ENCODE measurements around the gene ADGRA1.
"Not testable (repeated sequence)": the region's sequence is repeated elsewhere in the genome, so short reads cannot be mapped to it uniquely, and the experiment has no call there.

The ADGRA1 gene

DNA sequence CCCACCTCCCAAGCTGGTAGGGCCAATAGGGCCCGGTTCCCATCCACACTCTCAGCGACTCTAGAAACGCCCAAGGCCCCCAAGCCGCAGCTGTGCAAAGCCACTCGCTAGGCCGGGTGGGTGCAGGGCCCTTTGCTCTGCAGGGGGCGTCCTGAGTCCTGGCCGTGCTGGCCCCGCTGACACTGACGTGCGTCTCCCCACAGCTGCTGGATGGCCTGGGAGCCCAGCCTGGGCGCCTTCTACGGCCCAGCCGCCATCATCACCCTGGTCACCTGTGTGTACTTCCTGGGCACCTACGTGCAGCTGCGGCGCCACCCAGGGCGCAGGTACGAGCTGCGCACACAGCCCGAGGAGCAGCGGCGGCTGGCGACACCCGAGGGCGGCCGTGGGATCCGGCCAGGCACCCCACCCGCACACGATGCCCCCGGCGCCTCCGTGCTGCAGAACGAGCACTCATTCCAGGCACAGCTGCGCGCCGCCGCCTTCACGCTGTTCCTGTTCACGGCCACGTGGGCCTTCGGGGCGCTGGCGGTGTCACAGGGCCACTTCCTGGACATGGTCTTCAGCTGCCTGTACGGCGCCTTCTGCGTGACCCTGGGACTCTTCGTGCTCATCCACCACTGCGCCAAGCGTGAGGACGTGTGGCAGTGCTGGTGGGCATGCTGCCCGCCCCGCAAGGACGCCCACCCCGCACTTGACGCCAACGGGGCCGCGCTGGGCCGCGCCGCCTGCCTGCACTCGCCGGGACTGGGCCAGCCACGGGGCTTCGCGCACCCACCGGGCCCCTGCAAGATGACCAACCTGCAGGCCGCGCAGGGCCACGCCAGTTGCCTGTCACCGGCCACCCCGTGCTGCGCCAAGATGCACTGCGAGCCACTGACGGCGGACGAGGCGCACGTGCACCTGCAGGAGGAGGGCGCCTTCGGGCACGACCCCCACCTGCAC, 40.7 kb downstream of the ADGRA1 start:
- H3K4me1 Mint-ChIP-seq (ENCODE audit: low read depth), result no peaks in the 10 kb centered on the region
- H3K9me3 Mint-ChIP-seq, result no peaks in the 10 kb centered on the region
- H3K27me3 Mint-ChIP-seq, result peaks cover 9% of the 10 kb centered on the region
- no peak overlapping the region for H3K4me3 Mint-ChIP-seq
- H3K27ac Mint-ChIP-seq, result no peak overlapping the region
- H3K36me3 Mint-ChIP-seq (ENCODE audit: low read depth), result no peaks in the 10 kb centered on the region

- no peak overlapping the region for H3K4me3 Mint-ChIP-seq
- H3K27ac Mint-ChIP-seq, result no peak overlapping the region
- no peaks in the 10 kb centered on the region for H3K36me3 Mint-ChIP-seq (ENCODE audit: low read depth)
- no peaks in the 10 kb centered on the region for H3K9me3 Mint-ChIP-seq
- no peaks in the 10 kb centered on the region for H3K4me1 Mint-ChIP-seq (ENCODE audit: low read depth)
- H3K27me3 Mint-ChIP-seq, result peaks cover 5% of the 10 kb centered on the region
Measured at GRCh38 chr10:133129071-133129858, 41.5 kb downstream of the ADGRA1 start.

DNA sequence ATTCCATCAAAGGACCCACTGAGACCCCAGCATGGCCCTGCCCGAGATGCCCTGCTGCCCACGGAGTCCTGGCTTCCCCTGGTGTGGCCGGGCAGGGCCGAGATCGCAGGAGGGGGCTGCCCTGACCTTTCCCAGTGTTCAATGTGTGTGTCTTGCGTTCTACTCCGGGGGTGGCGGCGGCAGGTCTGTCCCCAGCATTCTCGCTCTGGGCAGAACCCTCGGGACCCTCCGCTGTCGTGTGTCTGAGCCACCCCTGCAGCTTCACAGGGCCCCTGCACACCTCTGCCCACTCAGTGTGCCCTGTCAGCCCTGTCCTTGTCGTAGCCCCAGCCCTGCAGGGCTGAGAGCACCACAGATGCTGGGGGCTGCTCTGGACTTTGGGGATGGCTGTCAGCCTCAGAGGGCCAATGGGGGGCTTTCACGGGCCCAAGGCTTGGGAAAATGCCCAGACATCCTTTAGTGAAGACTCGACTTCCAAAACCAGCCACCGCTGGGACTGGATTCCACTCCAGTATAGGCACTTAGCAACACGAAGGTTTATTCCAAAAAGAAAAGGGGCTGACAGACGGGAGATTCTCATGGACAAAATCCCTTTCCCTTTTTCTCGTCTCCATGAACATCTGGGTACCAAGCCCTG, 42.3 kb downstream of the ADGRA1 start:
- H3K27ac Mint-ChIP-seq, result no peak overlapping the region

GRCh38 chr10:133130602-133131001, 42.9 kb downstream of the ADGRA1 start:
- Mint-ChIP-seq H3K27me3 (no peaks in the 10 kb centered on the region), H3K36me3 (ENCODE audit: low read depth) (no peaks in the 10 kb centered on the region), H3K9me3 (no peaks in the 10 kb centered on the region), H3K4me3 (no peak overlapping the region), H3K4me1 (ENCODE audit: low read depth) (no peaks in the 10 kb centered on the region), H3K27ac (no peak overlapping the region)

More for the DNA sequence above, 42.3 kb downstream of the ADGRA1 start:
- Mint-ChIP-seq H3K9me3 (no peaks in the 10 kb centered on the region), H3K4me3 (no peak overlapping the region), H3K36me3 (ENCODE audit: low read depth) (no peaks in the 10 kb centered on the region), H3K4me1 (ENCODE audit: low read depth) (no peaks in the 10 kb centered on the region), H3K27me3 (peaks cover 3% of the 10 kb centered on the region)

DNA sequence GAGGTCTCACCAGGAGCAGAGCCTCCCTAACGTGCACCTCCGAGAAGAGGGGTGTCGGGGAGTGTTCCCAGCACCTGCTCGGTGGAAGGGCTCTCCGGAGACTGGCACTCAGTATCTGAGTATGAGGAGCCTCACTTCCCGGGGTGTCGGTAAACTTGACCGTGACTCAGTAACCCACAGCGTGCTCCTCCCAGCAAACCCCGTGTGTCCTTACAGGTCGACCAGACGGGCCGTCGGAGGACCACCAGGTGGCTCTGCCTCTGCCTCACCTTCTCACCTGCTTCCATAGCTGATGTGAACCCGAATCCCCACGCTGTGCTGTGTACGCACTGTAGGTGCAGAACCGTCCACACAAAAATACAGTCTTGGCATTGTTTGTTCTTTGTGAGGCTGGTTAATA, 43.3 kb downstream of the ADGRA1 start:
- Mint-ChIP-seq H3K27me3 (no peaks in the 10 kb centered on the region), H3K36me3 (ENCODE audit: low read depth) (no peaks in the 10 kb centered on the region), H3K4me1 (ENCODE audit: low read depth) (no peaks in the 10 kb centered on the region), H3K4me3 (no peak overlapping the region), H3K9me3 (no peaks in the 10 kb centered on the region), H3K27ac (no peak overlapping the region)

GRCh38 chr10:133131734-133132472, 44.2 kb downstream of the ADGRA1 start:
- no peaks in the 10 kb centered on the region for H3K4me1 Mint-ChIP-seq (ENCODE audit: low read depth)
- H3K4me3 Mint-ChIP-seq, result no peak overlapping the region
- no peaks in the 10 kb centered on the region for H3K27me3 Mint-ChIP-seq
- no peaks in the 10 kb centered on the region for H3K9me3 Mint-ChIP-seq
- no peak overlapping the region for H3K27ac Mint-ChIP-seq
- H3K36me3 Mint-ChIP-seq (ENCODE audit: low read depth), result no peaks in the 10 kb centered on the region

DNA sequence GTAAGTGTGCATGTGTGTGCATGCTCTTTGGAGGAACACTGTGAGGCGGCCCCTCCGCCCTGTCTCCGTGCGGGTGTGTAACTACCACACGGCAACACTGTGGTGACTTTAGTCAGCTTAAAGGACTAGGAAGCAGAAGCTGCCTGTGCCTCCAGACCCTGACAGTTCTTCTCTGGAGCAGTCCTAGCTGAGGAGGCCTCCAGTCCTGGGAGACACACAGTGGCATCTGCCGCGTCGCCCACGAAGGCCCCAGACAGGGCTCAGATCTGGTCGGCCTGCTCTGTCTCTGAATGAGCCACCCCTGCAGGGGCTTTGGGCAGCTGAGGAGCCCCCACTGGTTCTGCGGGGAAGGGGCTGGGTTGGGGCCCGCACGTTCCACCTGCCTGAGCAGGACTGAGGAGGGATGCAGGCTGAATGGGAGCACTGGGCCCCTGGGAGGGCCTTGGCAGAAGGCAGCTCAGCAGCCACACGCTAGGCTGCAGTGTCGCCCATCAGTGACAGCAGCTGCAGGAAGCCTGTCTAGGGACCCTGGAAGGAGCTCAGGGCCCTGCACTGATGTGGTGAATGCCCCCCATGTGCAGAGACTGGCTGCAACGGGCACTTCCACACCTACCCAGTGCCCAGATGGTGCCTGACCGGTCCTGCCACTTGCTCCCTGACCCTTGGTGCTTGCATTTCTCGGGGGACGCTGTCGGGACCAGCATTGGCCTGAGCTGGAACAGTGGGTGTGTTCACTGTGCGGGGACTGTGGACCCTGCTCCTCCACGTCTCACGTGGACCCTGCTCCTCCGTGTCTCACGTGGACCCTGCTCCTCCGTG, 45.0 kb downstream of the ADGRA1 start:
- no peaks in the 10 kb centered on the region for H3K27me3 Mint-ChIP-seq
- no peaks in the 10 kb centered on the region for H3K4me1 Mint-ChIP-seq (ENCODE audit: low read depth)
- H3K9me3 Mint-ChIP-seq, result no peaks in the 10 kb centered on the region
- no peaks in the 10 kb centered on the region for H3K36me3 Mint-ChIP-seq (ENCODE audit: low read depth)
- no peak overlapping the region for H3K27ac Mint-ChIP-seq
- no peak overlapping the region for H3K4me3 Mint-ChIP-seq

GRCh38 chr10:133133471-133134231, 45.9 kb downstream of the ADGRA1 start:
- Mint-ChIP-seq H3K27ac (no peak overlapping the region), H3K36me3 (ENCODE audit: low read depth) (no peaks in the 10 kb centered on the region), H3K9me3 (no peaks in the 10 kb centered on the region), H3K4me1 (ENCODE audit: low read depth) (no peaks in the 10 kb centered on the region), H3K4me3 (no peak overlapping the region), H3K27me3 (no peaks in the 10 kb centered on the region)

GRCh38 chr10:133134411-133135115, 46.8 kb downstream of the ADGRA1 start:
- no peak overlapping the region for H3K27ac Mint-ChIP-seq
- H3K36me3 Mint-ChIP-seq (ENCODE audit: low read depth), result no peaks in the 10 kb centered on the region
- no peaks in the 10 kb centered on the region for H3K27me3 Mint-ChIP-seq
- no peaks in the 10 kb centered on the region for H3K4me1 Mint-ChIP-seq (ENCODE audit: low read depth)
- no peak overlapping the region for H3K4me3 Mint-ChIP-seq
- H3K9me3 Mint-ChIP-seq, result no peaks in the 10 kb centered on the region

GRCh38 chr10:133135116-133135465, 47.4 kb downstream of the ADGRA1 start:
- Mint-ChIP-seq H3K9me3 (no peaks in the 10 kb centered on the region), H3K4me1 (ENCODE audit: low read depth) (no peaks in the 10 kb centered on the region), H3K27me3 (no peaks in the 10 kb centered on the region), H3K4me3 (no peak overlapping the region), H3K36me3 (ENCODE audit: low read depth) (no peaks in the 10 kb centered on the region), H3K27ac (no peak overlapping the region)

DNA sequence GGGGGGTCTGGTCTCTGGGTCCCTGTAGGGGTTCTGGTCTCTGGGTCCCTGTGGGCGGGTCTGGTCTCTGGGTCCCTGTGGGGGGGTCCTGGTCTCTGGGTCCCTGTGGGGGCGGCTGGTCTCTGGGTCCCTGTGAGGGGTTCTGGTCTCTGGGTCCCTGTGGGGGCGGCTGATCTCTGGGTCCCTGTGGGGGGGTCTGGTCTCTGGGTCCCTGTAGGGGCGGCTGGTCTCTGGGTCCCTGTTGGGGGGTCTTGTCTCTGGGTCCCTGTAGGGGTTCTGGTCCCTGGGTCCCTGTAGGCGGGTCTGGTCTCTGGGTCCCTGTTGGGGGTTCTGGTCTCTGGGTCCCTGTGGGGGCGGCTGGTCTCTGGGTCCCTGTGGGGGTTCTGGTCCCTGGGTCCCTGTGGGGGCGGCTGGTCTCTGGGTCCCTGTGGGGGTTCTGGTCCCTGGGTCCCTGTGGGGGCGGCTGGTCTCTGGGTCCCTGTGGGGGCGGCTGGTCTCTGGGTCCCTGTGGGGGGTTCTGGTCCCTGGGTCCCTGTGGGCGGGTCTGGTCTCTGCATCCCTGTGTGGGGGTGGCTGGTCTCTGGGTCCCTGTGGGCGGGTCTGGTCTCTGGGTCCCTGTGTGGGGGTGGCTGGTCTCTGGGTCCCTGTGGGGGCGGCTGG, 49.9 kb downstream of the ADGRA1 start:
- not testable (repeated sequence) for H3K4me1 Mint-ChIP-seq (ENCODE audit: low read depth); H3K9me3 Mint-ChIP-seq; H3K36me3 Mint-ChIP-seq (ENCODE audit: low read depth); H3K4me3 Mint-ChIP-seq; H3K27me3 Mint-ChIP-seq; H3K27ac Mint-ChIP-seq

DNA sequence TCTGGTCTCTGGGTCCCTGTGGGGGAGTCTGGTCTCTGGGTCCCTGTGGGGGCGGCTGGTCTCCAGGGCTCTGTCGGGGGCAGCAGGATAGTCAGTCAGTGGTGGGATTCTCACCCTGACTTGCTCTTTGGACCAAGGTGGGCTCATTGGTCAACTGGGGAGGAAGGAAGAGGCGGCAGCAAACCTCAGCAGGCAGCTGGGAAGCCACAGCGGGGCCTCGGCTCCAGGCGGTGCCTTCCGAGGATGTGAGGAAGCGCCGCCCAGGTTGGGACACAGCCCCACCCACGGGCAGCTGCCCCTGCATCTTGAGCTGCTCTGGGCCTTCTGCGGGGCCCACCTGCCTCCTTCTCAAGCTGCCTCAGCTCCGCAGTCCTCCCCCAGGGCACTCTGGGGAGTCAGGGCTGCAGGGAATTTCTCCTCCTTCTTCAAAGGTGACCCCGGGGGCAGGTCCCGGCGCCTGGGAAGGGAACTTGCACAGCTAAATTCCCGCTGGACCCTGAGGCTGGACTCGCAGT, 51.9 kb downstream of the ADGRA1 start:
- Mint-ChIP-seq H3K9me3 (no peaks in the 10 kb centered on the region), H3K27me3 (peaks cover 13% of the 10 kb centered on the region), H3K36me3 (ENCODE audit: low read depth) (no peaks in the 10 kb centered on the region), H3K27ac (no peak overlapping the region), H3K4me1 (ENCODE audit: low read depth) (peaks cover 10% of the 10 kb centered on the region), H3K4me3 (no peak overlapping the region)
